DMS114 treated with DMSO at 0.1 percent for 48 hours (cell line): ENCODE measurements around the gene NKX1-2.

Source experiments
- DNase-seq: peaks from one replicate; lab custom pipeline; 2025; ENCODE audit not compliant: unreplicated experiment; lab: John Stamatoyannopoulos, UW

The NKX1-2 gene

DNA sequence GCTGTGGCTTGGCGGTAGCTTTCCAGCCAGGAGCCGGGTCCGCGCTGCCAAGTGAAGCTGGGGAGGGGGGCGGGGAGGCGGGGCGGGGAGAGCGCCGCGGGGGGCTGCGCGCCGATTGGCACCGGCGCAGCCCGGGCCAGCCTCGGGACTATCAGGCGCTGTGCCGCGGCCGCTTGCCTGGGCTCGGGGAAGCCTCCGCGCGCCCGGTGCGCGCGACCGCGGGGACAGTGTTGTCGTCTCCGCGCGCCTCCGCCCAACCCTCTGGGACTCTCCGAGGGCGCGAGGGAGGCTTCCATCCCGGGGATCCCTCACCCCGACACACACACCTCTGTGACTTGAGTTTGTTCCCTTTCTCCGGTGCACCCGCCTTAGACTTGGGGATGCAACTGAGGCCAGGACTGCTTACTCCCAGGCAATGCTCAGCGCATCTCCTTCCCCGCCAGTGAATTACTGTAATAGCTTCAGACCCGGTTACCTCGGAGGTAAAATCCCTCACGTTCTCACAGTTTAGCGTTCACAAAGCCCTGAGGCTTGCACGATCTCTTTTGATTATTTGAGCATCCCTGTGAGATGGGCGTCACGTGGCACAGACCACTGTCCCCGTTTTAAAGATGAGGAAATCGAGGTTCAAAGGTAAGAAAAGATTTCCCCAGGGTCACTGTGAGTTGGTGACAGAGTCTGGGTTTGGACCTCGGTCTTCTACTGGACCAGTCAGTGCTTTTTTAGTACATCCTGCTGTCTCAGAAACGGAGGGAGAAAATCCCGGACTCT, at the start of gene NKX1-2:
Gene NKX1-2, minus strand, starts transcription at position 24 of the 771 bp plus-strand sequence. CDS start 92 bp downstream, outside the sequence.
- DNase-seq: no peak

DNA sequence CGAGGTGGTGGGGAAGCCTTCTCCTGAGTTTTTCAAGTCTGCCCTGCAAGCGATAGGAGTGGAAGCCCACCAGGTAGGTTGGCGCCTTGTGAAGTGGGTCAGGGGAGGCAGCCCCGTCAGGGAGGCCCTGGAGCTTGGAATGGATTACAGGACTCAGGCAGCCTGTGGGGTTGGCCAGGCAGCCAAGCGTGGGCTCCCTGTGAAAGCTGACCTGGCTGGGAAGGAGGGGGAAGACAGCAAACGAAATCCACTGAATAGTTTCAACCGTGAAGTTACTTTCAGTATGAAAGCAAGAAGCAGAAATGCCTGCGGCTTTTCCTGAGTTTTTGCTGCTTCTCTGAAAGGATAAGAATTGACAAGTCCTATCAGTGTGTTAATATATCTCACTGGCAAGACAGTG, 48.2 kb upstream of the NKX1-2 start:
- no peak for DNase-seq

DNA sequence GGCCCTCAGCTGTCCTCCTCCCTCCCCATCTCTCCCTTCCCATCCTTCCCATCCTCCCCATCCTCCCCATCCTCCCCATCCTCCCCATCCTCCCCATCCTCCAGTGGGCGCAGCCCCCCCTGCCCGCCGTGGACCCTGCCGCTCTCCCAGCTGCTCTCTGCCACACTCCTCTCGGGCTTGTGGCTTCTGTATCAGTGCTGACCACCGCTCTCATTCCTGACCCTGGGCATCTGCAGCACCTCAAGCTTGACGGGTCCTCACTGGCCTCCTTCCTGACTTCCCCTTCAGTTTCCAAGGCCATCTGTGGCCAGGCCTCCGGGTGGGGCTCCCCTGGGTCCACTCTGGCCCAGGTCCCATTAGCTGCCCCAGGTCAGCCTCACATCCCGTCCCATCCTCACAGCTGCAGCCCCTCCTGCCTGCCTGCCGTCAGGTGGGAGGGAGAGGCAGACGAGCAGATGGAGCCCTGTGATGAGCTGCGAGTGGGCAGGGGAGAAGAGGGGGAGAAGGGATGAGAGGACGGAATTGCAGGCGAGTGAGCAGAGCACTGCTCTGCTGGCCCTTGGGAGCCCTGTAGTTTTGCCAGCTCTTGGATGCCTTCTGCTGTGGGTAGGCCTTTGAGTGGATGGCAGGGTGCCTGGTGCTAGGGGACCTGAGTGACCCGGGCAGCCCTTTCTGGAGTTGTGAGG, 47.5 kb upstream of the NKX1-2 start:
- DNase-seq: no peak

DNA sequence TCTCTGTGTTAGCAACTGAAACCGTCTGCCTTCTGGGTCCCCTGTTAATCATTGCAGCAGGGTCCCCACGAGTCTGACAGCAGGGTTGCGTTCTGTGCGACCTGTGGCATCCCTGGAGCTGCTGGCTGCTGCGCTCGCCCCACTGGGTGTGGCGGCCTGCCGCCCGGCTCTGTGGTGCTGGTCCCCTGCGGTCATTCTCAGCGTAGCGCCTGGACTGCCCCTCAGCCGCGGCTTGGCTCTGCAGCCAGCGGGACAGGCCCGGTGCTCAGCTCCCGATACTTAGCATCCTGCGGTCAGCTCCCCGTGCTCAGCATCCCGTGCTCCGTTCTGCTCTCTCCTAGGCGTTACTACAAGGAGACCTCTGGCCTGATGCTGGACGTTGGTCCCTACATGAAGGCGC, 46.8 kb upstream of the NKX1-2 start:
- no peak for DNase-seq

DNA sequence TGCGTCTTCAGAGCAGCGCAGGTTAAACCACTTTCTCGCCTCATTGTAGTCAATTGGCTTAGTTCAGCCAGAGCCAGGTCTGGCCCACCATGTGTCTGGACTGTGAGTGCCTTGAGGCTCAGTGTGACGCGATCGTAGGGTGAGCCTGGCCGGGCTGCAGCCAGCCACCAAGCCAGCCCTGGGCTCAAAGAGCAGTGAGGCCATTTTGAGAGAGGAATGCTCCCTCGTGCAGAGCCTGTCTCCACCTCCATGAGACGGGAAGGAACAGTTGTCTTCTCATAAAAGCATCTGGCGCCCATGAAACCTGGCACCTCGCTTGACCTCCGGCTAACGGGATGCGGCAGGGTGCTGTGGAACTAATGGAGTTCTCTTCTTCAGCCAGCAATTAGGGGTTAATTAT, 46.3 kb upstream of the NKX1-2 start:
- no peak for DNase-seq

DNA sequence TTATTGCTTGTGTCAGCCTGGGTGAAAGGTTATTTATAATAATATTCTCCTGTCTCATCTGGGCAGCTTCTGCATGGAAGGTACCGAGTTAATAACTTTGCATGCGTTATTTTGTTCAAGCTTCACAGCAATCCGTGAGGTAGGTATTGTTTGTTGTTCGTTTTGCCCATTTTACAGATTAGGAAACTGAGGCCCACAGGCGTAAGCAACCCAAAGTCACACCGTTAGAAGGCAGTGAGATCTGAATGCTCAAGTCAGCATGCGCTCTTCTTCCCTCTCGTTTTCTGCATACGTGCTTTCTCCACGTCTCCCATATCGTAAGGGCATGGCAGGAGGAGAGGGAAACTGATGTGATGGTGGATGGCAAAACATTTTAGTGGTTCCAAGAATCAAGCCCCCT, 45.9 kb upstream of the NKX1-2 start:
- DNase-seq: no peak

DNA sequence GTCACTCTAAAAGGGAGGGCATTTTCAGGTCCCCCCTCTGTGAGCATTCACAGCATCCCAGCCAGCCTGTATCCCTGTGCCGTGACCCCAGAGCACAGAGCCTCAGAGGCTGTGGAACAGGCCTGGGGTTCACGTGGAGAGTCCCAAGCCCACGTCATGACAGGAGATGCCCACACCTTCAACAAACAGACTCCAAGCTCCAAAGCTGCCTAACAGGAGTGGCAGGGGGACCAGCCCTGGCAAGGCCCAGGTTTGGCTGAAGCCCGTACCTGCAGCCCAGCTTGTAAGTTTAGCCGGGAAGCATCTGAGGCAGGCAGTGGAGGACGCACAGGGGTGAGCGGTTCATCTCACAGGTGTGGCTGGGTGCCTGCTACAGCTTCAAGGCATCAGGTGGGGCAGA, 45.3 kb upstream of the NKX1-2 start:
- no peak for DNase-seq

DNA sequence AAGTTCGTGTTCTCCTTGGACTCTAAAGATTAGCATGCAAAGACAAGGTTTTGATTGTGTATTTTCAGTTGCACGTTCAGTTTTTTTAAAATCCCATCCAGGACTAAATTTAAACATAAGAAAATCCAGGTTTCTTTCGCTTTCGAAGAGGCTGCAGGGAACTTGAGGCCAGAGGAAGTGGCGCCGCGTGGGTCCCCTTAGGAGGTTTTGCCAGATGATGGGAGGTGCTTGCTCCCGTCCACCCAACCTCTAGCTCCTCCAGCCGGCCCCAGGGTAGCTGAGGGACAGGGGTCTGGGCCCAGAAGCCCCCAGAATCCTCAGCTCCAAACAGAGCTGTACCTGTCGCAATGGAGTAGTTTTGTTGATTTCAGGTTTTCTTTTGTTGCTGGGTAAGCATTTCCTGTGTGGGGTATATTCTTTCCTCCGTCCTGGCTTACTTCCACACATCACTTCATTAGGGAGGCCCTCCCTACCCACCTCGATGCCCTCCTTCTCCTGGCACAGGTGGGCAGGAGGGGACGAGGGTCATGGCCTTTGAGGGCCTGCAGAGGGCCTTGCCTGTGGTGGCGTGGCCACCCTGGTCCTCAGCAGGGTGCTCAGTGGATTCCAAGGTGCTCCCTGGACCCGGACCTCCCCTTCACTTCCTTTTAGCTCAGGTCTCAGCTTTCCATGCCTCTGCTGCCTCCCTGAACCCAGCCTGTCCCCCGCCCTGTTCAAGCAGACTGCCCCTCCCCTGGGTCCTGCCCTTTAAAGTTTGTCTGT, 44.4 kb upstream of the NKX1-2 start:
- no peak for DNase-seq

DNA sequence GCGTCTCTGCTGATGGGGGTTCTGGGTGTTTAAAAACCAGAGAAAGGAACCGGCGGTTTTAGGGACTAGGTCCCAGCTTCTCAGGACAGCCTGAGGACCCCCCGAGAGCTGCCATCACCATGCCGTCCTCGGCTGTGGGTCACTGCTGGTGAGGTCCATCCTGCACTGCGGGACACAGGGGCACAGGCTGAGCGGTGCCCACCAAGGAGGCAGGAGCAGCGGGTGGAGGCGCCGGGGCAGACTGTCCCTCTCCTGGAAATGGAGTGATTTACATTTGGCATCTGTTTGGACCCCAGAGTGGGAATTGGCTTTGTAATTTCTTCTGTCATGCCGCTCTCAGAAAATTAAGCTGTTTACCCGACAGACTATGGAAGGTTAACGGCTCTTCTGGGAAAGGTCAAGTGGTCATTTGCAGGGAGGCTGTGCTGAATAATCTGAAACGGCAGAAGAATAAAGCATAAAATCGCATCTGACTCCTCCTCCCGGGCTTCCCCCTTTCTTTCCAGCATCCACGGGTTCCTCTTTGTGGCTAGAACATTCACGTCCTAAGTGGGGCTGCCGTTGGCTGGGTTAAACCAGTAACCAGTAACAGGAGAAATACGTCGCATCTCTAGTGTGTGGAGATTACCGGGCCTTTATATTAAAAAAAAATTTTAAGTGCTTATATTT, 43.5 kb upstream of the NKX1-2 start:
- DNase-seq: no peak

DNA sequence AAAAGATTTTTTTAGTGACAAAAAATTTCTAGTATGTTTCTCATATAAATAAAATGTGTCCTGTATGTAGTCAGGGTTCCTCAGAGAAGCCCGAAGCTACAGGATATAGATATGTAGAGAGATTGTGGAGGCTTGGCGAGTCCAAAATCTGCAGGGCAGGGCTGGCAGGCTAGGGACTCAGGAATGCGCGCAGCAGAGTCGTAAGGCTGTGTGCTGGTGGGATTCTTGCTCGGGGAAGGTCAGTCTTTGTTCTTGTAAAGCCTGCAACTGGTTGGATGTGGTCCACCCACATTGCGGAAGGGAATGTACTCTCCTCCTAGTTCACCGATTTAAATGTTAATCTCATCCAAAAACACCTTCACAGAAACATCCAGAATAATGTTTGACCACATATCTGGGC, 42.4 kb upstream of the NKX1-2 start:
- no peak for DNase-seq

DNA sequence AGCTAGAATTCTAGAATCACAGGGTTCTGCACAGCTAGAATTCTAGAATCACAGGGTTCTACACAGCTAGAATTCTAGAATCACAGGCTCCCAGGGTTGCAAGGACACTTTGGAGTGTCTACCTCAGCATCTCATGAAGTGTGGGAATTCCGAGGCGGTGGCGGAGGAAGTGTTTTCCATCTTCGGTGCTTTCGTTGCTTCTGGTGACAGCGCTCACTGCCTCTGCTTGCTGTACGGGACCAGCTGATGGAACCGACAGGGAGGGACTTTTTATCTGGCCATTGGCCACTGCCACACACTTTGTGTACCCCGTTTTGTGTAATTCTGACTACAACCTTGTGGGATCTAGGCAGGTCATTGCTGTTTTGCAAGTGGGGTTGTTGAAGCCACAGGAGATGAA, 41.3 kb upstream of the NKX1-2 start:
- no peak for DNase-seq

DNA sequence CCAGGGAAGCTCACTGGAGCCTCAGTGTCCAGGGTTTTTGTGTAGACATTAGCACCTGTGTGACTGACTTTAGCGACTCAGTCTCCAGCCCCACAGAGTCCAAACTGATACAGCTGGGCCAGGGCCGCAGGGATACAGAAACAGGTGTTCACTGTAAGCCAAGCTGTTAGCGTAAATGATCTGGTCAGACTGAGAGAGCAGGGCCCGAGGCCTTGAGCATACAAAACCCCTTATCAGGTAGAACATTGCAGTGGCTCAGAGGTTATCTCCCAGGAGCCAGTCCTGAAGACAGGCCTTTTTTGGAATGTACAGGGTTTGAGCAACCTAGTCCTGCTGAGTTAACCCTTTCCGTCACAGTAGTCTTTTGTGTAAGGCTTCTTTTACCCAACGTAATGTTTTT, 36.8 kb upstream of the NKX1-2 start:
- no peak for DNase-seq

DNA sequence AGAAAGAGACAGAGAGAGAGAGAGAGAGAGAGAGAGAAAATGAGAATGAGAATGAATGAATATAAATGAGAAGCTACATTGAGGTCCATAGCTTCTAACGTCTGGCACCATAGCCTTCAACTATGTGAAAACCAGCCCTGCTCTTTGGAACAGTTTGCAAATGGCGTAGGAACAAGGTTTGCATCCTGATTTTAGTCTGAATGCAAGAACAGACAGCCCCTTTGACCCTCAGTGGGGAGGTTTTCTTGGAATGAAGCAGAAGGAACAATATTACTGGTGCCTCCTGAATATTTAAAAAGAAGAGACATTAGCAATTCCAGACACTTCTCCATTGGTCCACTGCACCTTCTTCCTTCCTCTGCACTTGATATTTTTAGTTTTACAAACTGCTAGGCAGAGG, 34.8 kb upstream of the NKX1-2 start:
- DNase-seq: no peak

DNA sequence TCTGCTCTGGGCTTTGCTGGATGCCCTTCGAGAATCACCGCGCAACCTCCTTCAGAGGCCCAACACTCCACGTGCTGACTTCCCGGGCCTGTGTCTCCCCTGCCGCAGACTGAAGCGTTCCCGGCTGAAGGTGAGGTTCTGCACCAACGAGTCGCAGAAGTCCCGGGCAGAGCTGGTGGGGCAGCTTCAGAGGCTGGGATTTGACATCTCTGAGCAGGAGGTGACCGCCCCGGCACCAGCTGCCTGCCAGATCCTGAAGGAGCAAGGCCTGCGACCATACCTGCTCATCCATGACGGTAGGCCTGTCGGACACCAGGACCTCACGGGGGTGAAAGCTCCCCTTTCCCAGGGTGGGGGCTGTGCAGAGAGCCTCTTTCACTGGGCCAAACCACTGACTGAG, 34.2 kb upstream of the NKX1-2 start:
- no peak for DNase-seq

DNA sequence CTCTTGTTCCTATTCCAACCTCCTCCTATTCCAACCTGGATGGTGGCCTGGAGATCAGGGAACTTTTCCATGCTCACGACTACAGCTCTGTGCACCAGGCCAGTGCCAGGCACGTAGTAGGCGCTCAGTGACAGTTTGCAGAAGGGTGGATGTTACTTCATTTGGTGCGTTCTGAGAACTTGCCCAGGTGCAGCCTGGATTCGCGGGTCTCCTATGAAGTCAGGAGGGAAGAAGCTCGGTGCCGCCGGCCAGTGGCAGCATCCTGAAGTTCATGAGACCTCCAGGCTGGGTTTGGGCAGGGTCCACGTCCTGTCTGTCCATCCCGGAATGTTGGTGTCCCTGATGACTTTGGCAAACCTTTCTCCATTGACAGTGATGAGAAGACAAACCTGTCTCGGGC, 33.0 kb upstream of the NKX1-2 start:
- DNase-seq: no peak

DNA sequence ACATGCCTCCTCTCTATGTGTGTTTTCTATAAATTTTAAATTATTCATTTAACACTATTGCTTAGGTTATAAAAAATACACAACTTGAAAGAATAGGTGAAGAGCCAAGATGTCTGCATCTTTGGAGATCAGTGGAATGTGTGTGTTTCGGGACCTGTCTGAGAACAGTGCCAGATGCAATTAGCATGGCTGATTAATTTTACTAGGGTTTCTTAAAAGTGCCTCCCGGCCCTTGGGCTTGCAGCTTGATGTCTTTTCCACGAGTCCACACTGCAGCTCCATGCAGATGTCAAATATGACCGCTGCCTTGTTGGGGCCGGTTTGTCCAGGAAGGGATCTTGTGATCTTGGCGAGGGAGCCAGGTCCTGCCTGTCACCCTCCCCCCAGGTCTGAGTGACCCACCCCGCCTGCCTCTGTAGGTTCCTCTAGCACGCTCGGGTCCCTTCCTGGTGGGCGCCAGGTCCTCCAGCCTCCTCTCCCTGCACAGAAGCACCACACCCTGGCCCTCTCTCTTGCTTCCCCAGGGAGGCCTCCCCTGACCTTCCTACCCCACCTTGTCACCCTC, 32.5 kb upstream of the NKX1-2 start:
- DNase-seq: no peak

DNA sequence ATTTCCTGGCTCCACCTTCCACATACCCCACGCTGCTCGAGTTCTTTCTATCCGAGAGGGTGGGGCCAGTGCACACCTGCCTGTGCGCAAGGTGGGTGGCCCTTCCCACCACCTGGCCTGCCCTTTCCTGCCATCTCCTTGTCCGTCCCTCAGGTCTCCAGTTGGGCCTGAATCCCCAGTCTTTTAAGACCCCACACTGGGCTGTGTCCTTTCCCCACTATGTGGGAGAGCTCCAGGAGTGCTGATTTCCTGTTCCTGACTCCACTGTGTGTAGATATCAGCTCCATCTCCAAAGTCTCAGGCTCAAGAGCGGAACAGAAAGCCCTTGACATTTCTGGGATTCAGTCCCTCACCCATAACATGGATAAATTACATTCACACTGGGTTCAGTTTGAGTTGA, 31.9 kb upstream of the NKX1-2 start:
- no peak for DNase-seq

DNA sequence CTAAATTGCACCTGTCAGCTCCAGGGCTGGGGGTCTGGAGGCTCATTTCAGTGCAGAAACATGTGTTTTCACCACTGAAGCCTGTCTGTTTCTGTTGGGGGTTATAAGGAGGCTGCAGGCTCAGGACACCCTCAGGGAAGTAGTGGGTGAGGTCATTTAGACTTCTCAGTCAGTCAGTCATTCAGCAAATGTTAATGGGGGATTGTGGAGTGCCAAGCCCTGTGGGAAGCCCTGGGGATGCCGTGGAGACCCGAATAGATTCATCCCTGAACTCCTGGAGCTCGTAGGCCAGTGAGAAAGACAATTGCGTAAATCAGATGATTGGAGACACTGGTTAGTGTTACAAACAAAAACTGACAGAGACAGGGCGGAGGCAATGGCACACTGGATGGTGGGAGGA, 31.0 kb upstream of the NKX1-2 start:
- DNase-seq: no peak

DNA sequence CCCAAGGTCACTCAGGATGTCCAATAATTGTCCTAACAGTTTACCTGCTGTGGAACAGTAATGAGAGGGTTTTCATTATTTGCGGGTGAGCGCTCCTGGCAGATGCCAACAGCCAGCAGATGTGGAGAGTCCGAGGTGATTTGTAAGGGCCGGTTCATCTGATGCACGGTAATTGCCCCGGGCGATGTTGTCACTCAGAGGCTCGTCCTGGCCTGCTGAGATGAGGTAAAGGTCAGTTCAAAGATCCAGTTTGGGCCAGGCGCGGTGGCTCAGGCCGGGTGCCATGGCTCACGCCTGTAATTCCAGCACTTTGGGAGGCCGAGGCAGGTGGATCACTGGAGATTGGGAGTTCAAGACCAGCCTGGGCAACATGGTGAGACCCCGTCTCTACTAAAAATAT, 28.7 kb upstream of the NKX1-2 start:
- DNase-seq: no peak

DNA sequence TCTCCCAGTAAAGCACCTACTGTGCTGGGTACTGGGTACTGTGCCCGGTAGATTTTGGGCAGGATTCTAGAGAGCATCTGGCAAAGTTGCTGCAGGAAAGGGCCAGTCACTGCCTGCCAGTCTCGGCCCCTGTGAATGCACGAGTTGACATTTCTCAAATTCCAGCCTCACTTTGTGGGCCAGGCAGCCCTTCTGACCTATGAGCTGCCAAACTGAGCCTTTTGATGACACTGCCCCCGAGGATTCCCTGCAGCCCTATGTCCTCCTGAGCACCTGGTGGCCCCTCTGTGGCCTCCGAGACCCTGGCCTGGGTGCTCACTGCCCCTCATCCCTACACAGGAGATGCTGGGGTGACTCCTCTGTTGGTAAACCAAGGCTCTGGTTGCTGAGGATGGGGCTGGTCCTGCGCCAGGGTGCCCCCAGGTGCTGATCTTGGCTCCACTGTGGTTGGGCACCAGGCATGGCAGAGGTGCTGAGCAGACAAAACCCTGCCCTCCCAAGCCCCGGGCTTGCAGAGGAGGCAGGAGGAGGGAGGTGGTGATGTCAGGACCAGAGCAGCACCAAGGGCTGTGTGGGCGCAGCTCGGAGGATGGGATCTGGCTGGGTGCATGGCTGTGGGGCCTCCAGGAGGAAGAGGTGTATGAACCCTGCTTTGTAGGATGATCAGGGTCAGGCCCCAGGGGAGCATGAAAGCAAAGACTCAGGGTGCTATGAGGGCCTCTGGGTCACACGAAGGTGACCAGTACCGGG, 28.0 kb upstream of the NKX1-2 start:
- no peak for DNase-seq
